NCI-H82 treated with DMSO at 0.1 percent for 48 hours (cell line): ENCODE results near the gene CFHR3.
"Not testable (repeated sequence)": the region's sequence is repeated elsewhere in the genome, so short reads cannot be mapped to it uniquely, and the experiment has no call there.

Source experiments
- DNase-seq: peaks from one replicate; lab custom pipeline; 2025; ENCODE audit not compliant: unreplicated experiment; lab: John Stamatoyannopoulos, UW

The CFHR3 gene

GRCh38 chr1:196774603-196775002 lies at the start of gene CFHR3:
TSS of gene CFHR3 (plus strand) at chr1:196774840. CDS start at chr1:196774887, 47 bp downstream.
- DNase-seq, result no peak

DNA sequence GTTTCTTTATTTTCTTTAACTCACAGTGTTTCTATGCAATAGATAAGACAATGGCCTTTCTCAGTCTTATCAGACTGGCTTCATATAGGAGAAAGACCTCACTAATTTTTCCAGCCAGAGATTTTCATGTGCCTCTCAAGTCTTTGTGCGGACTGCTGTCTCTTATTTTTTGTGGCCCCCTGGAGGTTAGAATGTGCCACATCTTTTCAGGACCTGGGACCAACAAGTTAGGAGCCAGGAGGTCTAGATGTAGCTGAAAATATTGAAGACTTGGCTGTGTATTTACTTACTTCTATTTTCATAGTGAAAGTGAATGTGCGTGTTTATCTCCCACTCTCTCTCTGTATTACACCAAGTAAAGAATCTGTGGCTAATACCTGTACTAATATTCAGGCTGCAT lies 42.1 kb upstream of the CFHR3 start:
- no peak for DNase-seq

DNA sequence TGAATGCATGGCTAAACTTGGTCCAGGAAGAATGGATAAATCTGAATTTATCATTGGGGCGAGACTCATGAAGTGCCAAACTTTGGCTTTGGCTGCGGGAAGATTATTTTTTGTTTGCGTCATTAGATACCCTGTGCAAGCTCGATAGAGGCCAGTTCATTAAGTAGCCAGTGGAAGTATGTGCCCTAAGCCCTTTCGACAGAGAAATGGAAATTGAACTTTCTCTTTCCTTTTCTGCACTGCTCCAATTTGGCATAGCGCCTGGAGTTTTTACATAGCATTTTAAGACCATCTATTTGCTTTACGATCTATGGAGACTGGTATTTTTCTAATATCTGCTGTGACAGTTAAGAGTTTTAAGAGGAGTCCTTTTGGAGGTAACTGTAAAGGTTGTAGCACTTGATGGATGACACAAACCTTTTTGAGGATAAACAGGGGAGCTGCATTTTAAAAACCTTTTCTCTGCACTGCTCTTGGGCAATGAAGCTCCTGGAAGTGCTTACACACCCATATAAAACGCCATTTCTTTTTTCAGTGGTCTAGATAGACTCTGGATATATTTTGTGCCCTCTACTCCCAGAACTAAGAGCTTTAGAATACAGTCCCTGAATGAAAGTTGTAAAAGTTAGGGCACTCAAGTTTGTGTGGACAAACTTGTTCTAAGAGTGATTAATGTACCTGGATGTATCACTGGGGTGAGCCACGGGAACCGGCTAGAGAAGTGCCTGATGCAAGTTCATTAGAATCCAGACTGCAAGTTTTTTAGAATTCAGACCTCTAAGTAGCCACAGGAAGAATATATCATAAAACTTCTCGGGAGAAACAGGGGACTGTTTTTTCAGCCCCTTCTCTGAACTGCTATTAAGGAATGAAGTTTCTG lies 41.3 kb upstream of the CFHR3 start:
- DNase-seq, result no peak

DNA sequence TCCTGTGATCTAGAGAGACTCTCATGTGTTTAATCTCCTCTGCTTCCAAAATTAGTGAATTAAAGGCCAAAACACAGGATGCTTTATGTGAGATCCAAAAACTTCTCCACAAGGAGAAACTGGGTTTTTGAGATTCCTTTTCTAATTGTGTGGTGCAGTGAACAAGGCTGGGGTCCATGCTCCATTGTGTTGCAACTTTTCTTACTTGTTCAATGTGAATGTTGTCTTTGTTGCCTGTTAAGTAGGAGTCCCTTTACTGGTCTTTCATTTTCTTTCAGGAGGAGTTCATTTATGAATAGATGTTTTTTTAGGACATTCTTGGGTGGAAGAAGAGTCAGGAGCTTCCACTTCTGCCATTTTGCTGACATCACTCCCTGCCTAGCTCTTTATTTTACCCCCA lies 40.6 kb upstream of the CFHR3 start:
- no peak for DNase-seq

DNA sequence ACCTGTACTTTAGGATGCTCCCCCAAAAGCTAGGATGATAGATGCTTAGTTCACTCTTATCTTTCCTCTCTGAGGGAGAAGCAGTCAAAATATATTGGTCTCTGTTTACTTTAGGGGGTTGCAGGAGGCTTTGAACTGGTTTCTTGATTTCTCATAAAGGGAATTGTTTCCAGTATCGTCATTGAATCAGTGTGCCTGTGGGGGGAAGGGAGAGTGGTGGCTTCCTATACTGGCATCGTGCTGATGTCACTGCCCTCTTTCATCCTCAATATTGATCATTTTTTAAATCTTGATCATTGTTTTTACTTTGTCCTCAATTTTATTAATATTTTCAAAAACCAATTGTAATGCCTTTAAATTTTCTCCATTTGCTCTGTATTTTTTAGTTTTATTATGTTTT lies 40.2 kb upstream of the CFHR3 start:
- no peak for DNase-seq

DNA sequence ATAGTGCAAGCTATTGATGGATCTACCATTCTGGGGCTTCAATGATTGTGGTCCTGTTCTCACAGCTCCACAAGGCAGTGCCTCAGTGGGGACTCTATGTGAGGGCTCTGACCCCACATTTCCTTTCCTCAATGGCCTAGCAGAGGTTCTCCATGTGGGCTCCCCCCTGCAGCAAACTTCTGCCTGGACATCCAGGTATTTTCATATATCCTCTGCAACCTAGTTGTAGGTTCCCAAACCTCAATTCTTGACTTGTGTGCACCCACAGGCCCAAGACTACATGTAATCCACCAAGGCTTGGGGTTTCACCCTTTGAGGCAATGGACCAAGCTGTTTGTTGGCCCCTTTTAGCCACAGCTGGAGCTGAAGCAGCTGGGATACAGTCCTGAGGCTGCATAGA lies 35.9 kb upstream of the CFHR3 start:
- no peak for DNase-seq

DNA sequence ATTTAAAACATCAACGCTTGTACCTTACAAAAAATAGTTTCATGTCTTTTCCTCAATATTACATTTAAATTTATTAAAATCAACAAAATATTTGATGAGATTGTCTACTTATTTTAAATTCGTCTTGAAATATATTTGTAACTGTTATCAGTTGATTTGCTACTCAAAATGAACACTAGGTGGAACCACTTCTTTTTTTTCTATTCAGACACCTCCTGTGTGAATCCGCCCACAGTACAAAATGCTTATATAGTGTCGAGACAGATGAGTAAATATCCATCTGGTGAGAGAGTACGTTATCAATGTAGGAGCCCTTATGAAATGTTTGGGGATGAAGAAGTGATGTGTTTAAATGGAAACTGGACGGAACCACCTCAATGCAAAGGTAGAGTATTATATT lies 31.4 kb upstream of the CFHR3 start:
- DNase-seq, result peak; percentile 38

DNA sequence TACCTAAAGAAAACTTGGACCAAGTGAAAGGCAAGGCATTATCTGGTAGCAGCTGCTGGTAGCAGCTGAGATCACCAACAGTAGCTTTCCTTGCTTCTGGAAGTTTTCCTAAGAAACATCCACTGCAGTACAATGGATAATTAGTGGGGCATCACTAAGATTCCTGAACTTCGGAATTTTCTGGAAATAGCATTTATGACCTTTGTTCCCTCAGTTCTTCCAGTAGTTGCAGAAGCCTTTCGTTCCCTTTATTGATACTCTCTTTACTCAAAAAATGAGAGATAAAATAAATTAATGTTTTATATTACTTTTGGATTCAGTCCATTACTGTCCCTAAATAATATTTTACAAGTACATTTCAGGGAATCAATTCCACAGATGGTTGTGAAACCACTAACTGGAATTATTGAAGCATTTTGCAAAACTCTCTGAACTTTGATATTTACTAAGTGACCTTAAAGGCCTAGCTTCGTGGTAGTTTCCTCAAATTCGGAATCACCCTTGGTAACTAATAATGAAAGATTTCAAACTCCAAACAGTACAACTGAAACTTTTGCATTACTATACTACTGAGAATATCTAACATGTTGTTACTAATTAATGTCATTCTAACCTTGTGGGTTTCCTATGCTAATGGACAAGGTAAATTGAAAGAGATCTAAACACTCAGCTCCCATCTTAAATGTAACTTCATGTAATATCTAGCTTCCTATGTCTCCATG lies 9.5 kb upstream of the CFHR3 start:
- DNase-seq, result not testable (repeated sequence)

GRCh38 chr1:196769823-196770222 lies 4.8 kb upstream of the CFHR3 start:
- not testable (repeated sequence) for DNase-seq

DNA sequence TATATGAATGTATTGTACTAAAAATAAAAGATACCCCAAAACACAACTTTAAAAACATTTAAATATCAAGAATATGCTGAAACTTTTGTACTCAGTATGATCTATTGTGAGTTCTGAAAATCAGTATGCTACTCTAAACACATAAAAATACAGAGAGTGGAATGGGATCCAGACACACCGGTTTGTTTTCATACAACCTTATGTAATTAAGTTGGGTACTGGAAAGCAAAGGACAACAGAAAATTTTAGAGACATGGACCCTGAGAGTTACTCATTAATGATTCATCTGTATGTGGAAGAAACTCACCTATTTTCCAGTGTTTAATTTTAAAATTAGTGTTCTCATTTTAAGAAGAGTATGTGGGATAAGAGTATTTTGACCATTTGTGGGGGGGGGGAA lies 927 bp upstream of the CFHR3 start:
- DNase-seq, result no peak

DNA sequence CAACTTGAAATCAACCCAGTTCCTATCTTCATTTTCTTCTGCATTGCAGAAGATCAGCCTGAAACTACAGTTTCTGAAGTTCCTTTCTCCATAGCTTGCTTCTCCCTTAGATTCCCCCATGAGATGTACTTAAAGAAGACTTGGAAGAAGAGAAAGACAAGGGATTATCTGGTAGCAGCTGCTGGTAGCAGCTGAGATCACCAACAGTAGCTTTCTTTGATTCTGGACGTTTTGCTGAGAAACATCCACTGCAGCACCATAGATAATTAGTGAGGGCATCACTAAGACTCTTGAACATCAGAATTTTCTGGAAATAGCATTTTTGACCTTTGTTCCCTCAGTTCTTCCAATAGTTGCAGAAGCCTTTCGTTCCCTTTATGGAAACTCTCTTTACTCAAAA lies 465 bp upstream of the CFHR3 start:
- DNase-seq, result no peak

DNA sequence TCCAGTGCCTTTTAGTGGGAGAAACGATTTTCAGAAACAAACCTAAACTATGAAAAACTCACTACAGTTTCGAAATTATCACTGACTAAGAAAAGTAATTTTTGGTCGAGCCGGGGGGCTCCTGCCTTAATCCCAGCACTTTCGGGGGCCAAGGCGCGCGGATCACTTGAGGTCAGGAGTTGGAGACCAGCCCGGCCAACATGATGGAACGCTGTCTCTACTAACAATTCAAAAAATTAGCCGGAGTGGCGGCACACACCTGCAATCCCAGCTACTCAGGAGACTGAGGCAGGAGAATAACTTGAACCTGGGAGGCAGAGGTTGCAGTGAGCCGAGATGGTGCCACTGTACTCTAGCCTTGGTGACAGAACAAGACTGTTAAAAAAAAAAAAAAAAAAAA lies 3.0 kb downstream of the CFHR3 start:
- no peak for DNase-seq

DNA sequence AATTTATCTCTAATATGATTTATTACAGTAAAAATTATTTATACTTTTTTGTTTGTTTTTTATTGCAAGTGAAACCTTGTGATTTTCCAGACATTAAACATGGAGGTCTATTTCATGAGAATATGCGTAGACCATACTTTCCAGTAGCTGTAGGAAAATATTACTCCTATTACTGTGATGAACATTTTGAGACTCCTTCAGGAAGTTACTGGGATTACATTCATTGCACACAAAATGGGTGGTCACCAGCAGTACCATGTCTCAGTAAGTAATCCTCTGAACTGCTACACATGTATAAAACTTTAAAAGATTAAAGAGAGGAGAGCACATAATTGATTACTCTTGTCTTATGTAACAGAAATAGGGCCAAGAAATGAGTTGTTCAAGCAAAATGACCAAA lies 4.5 kb downstream of the CFHR3 start:
- DNase-seq, result no peak

GRCh38 chr1:196791252-196791651 lies 16.6 kb downstream of the CFHR3 start:
- not testable (repeated sequence) for DNase-seq

DNA sequence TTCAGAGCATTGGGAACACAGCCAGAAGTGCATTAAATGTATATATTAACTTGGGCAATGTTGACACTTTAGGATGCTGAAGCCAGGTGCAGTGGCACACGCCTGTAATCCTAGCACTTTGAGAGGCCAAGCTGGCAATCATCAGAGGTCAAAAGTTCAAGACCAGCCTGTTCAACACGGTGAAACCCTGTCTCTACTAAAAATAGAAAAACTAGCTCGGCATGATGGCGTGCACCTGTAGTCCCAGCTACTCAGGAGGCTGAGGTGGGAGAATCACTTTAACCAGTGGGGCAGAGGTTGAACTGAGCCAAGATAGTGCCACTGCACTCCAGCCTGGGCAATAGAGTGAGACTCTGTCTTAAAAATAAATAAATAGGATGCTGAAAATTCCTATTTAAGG lies 19.5 kb downstream of the CFHR3 start:
- DNase-seq, result not testable (repeated sequence)

DNA sequence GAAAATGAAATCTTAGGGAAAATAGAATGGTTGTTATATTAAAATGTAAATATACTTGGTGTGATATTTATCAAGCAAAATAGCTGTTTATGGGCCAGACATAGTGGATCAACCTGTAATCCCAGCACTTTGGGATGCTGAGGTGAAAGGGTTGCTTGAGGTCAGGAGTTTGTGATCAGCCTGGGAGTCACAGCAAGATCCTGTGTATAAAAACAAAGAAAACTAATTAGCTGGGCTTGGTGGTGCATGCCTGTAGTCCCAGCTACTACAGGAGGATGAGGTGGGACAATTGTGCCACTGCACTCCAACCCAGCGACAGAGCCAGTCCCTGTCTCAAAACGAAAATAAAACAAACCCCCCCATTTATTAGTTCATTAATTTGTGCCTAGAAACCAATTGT lies 23.3 kb downstream of the CFHR3 start:
- DNase-seq, result no peak

DNA sequence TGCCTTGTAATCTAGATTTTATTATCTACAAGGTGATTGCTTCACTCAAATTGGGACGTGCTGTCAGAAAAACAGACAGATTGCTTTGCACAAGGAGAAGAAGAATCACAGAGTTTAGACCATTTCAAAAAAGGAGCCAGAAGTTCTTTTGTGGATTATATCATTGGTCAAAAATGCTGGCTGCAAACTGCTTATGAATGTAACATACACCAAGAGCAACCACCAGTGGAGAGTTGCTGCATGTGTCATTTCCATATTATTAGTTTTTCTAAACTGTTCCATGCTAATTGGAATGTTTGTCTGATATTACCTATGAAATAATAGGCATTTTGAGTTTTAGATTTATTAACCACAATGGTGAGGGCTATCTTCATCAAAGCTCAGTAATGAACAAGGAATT lies 27.3 kb downstream of the CFHR3 start:
- not testable (repeated sequence) for DNase-seq

DNA sequence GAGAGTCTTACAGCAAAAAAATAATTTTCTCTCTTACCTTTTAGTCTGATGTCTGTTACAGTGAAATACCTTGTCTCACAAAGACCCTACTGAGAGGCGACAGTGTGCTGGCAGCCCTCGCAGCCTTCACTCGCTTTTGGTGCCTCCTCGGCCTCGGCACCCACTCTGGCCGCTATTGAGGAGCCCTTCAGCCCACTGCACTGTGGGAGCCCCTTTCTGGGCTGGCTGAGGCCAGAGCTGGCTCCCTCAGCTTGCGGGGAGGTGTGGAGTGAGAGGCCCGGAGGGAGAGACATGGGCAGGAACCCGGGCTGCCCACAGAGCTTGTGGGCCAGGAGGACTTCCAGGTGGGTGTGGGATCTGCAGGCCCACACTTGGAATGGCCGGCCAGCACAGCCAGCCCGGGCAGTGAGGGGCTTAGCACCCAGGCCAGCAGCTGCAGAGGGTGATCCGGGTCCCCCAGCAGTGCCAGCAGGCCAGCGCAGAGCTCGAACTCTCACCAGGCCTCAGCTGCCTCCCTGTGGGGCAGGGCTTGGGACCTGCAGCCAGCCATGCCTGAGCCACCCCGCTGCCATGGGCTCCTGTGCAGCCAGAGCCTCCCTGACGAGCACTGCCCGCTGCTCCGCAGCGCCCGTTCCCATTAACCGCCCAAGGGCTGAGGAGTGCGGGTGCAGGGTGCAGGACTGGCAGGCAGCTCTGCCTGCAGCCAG lies 34.0 kb downstream of the CFHR3 start:
- no peak for DNase-seq

- not testable (repeated sequence) for DNase-seq
Observed at GRCh38 chr1:196817442-196817841, 42.8 kb downstream of the CFHR3 start.

DNA sequence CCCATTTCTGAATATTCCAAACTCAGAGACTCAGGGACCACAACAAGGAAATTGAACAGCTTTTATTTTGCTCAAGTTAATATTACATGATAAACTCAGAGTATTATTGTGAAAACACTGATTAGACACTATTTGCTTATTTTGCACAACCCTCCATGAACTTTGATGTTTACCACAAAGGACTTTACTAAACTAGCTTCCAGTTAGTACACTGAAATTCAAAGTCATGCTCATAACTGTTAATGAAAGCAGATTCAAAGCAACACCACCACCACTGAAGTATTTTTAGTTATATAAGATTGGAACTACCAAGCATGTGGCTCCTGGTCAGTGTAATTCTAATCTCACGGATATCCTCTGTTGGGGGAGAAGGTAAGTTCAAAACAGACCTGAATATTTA lies 44.9 kb downstream of the CFHR3 start, which contains the start of gene CFHR1:
Gene CFHR1, plus strand, starts transcription at position 201 of the 400 bp plus-strand sequence. Its CDS starts 114 bp downstream, at position 315.
- DNase-seq, result not testable (repeated sequence)

DNA sequence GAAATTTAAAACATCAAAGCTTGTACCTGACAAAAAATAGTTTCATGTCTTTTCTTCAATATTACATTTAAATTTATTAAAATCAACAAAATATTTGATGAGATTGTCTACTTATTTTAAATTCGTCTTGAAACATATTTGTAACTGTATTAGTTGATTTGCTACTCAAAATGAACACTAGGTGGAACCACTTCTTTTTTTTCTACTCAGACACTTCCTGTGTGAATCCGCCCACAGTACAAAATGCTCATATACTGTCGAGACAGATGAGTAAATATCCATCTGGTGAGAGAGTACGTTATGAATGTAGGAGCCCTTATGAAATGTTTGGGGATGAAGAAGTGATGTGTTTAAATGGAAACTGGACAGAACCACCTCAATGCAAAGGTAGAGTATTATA lies 53.2 kb downstream of the CFHR3 start:
- DNase-seq, result peak; percentile 33
